Fibroblast of mammary gland (primary cell): ENCODE results near the gene GALNS.

Experiments used
- DNase-seq: peaks from one replicate; pipeline ENCODE4 v3.0.0-alpha.2; 2010; ENCODE audit warnings: low read depth
- H3K4me3 ChIP-seq: 2 replicates; pipeline ENCODE4 v1.5.1; 2011; ENCODE audit warnings: low read depth, mild to moderate bottlenecking, low read length, moderate library complexity; ENCODE audit not compliant: control insufficient read depth
- CTCF ChIP-seq: conservative IDR thresholded peaks from 2 replicates; pipeline ENCODE4 v1.5.1; 2011; ENCODE audit warnings: low read depth, low read length, inconsistent platforms; ENCODE audit not compliant: control insufficient read depth, insufficient read depth

GALNS gene

GRCh38 chr16:88848557-88848956 is 8.2 kb downstream of the GALNS start:
- no peak overlapping the region for H3K4me3 ChIP-seq
- TF ChIP-seq CTCF = no peak
- no peak for DNase-seq

GRCh38 chr16:88847654-88848053 is 9.1 kb downstream of the GALNS start:
- DNase-seq = no peak
- no peak for TF ChIP-seq CTCF
- no peak overlapping the region for H3K4me3 ChIP-seq

- no peak for TF ChIP-seq CTCF
- H3K4me3 ChIP-seq = no peak overlapping the region
- DNase-seq = peak; percentile 79
Measured at GRCh38 chr16:88846088-88846487, 10.7 kb downstream of the GALNS start.

GRCh38 chr16:88844419-88845036 is 12.2 kb downstream of the GALNS start:
- H3K4me3 ChIP-seq = no peak overlapping the region
- TF ChIP-seq CTCF = no peak

GRCh38 chr16:88843256-88843655 is 13.5 kb downstream of the GALNS start:
- no peak for TF ChIP-seq CTCF
- DNase-seq = no peak
- H3K4me3 ChIP-seq = no peak overlapping the region

More at GRCh38 chr16:88844419-88845036, 12.2 kb downstream of the GALNS start:
- DNase-seq = no peak

- no peak for DNase-seq
- TF ChIP-seq CTCF = no peak
- H3K4me3 ChIP-seq = no peak overlapping the region
Measured at GRCh38 chr16:88842806-88843205, 13.9 kb downstream of the GALNS start.

GRCh38 chr16:88842308-88842756 is 14.4 kb downstream of the GALNS start:
- no peak for TF ChIP-seq CTCF
- DNase-seq = no peak
- H3K4me3 ChIP-seq = no peak overlapping the region
